CD4-positive, CD25-positive, alpha-beta regulatory T cell (primary cell): ENCODE measurements around the gene CNOT6L. TPM values are rescaled to one million over a fixed set of nuclear protein-coding genes. Genes with fewer than 3 reads are reported as not detected.
"Not testable (repeated sequence)": the region's sequence is repeated elsewhere in the genome, so short reads cannot be mapped to it uniquely, and the experiment has no call there.

Source experiments
- ATAC-seq, 2 donors: fragments of 150-1000 bp; cut with Tn5 transposase; one replicate each; pipeline ENCODE4 v1.10.0; 2021; ENCODE audit warnings: low read depth in 2 of 2, moderate number of reproducible peaks in 2 of 2, moderate library complexity in 1 of 2
- DNase-seq, 3 donors: peaks; one replicate each; pipeline versions ENCODE4 v3.0.0 to v3.0.0-alpha.2; 2012 to 2022; ENCODE audit warnings: mixed read lengths in 1 of 3
- H3K27ac ChIP-seq: one replicate; pipeline ENCODE4 v1.7.0; 2013; ENCODE audit warnings: mild to moderate bottlenecking, low read length; ENCODE audit not compliant: insufficient read depth, poor library complexity, severe bottlenecking
- H3K27me3 ChIP-seq: one replicate; pipeline ENCODE4 v1.7.0; 2013; ENCODE audit warnings: low read length; ENCODE audit not compliant: control insufficient read depth, insufficient read depth
- H3K36me3 ChIP-seq: one replicate; pipeline ENCODE4 v1.7.0; 2013; ENCODE audit warnings: mild to moderate bottlenecking, low read length, moderate library complexity; ENCODE audit not compliant: control insufficient read depth, insufficient read depth
- H3K4me1 ChIP-seq: 2 replicates; pipeline ENCODE4 v1.7.0; 2013; ENCODE audit warnings: mild to moderate bottlenecking, low read length; ENCODE audit not compliant: insufficient read depth, control insufficient read depth, poor library complexity, severe bottlenecking
- H3K4me3 ChIP-seq: one replicate; pipeline ENCODE4 v1.7.0; 2013; ENCODE audit warnings: low read depth, mild to moderate bottlenecking, low read length, moderate library complexity
- H3K9me3 ChIP-seq, 2 experiments: 1 replicate in 1 of 2; 2 replicates in 1 of 2; pipeline ENCODE4 v1.7.0; 2013; ENCODE audit warnings: low read length in 2 of 2, mild to moderate bottlenecking in 1 of 2, moderate library complexity in 1 of 2; ENCODE audit not compliant: control insufficient read depth in 2 of 2
- H3K27ac Mint-ChIP-seq, 3 donors: one replicate each; pipeline ENCODE4 v1.8.0; 2020 to 2022; ENCODE audit warnings: mild to moderate bottlenecking in 3 of 3, mixed read lengths in 3 of 3, moderate library complexity in 2 of 3
- H3K27me3 Mint-ChIP-seq: one replicate; pipeline ENCODE4 v1.8.0; 2022; ENCODE audit warnings: mild to moderate bottlenecking, mixed read lengths
- H3K36me3 Mint-ChIP-seq: one replicate; pipeline ENCODE4 v1.8.0; 2020; ENCODE audit warnings: mixed read lengths
- H3K4me1 Mint-ChIP-seq, 4 donors: one replicate each; pipeline ENCODE4 v1.8.0; 2020 to 2022; ENCODE audit warnings: mixed read lengths in 4 of 4, mild to moderate bottlenecking in 1 of 4
- H3K4me3 Mint-ChIP-seq, 4 donors: one replicate each; pipeline ENCODE4 v1.8.0; 2020 to 2022; ENCODE audit warnings: mild to moderate bottlenecking in 4 of 4, mixed read lengths in 4 of 4, moderate library complexity in 3 of 4
- H3K9me3 Mint-ChIP-seq, 7 donors: one replicate each; pipeline ENCODE4 v1.8.0; 2020 to 2022; ENCODE audit warnings: mixed read lengths in 7 of 7, mild to moderate bottlenecking in 3 of 7, moderate library complexity in 2 of 7
- polyA plus RNA-seq, 4 donors: library from polyadenylated mRNA; unstranded; fragments of 300-500 nt; fragmentation: Illumina TruSeq; gene quantifications; one replicate each; pipeline ENCODE4 v1.2.3, GENCODE V29; 2021
- total RNA-seq: library from RNA; stranded (reverse); gene quantifications from one replicate; pipeline ENCODE4 v1.2.3, GENCODE V29; 2022

The CNOT6L gene
- total RNA-seq, result 237 TPM
- 10 to 100 TPM; 44.1 to 55.5 (median 51.2) TPM for polyA plus RNA-seq

- Mint-ChIP-seq H3K4me3 (peak within 1 kb of the TSS; percentile 99 to 100 (median 100)), H3K36me3 (peaks cover 12% of the 10 kb centered on the region), H3K9me3 (peaks cover 0 to 6% (median 0%) of the 10 kb centered on the region in 7 donors), H3K4me1 (peaks cover 40 to 68% (median 45%) of the 10 kb centered on the region in 4 donors), H3K27ac (peak within 1 kb of the TSS; percentile 99 to 100 (median 100)), H3K27me3 (peaks cover 13% of the 10 kb centered on the region)
- H3K9me3 ChIP-seq, result no peaks in the 10 kb centered on the region
- H3K27me3 ChIP-seq, result no peaks in the 10 kb centered on the region
- peak within 1 kb of the TSS; percentile 99 for H3K27ac ChIP-seq
- H3K36me3 ChIP-seq, result no peaks in the 10 kb centered on the region
- H3K4me3 ChIP-seq, result peak within 1 kb of the TSS; percentile 91
- H3K4me1 ChIP-seq, result peaks cover 63% of the 10 kb centered on the region
- DNase-seq (peak; percentile 80 to 90 (median 88)), ATAC-seq (peak; percentile 1)
These were observed at the start of gene CNOT6L for GRCh38 chr4:77818602-77819403. Gene CNOT6L (minus strand): TSS chr4:77819368. CDS start chr4:77819308, 60 bp downstream.

GRCh38 chr4:77865259-77865658 is 46.1 kb upstream of the CNOT6L start:
- DNase-seq (no peak), ATAC-seq (no peak)
- H3K9me3 Mint-ChIP-seq, result peaks cover 0 to 3% (median 0%) of the 10 kb centered on the region in 7 donors
- peaks cover 34 to 90% (median 67%) of the 10 kb centered on the region in 4 donors for H3K4me1 Mint-ChIP-seq
- H3K4me1 ChIP-seq, result peaks cover 42% of the 10 kb centered on the region
- H3K36me3 Mint-ChIP-seq, result peaks cover 21% of the 10 kb centered on the region
- H3K4me3 ChIP-seq, result no peak overlapping the region
- H3K27me3 ChIP-seq, result no peaks in the 10 kb centered on the region
- H3K27ac Mint-ChIP-seq, result peak overlapping the region in 1 of 3 donors; percentile 27
- H3K4me3 Mint-ChIP-seq, result peak overlapping the region in 3 of 4 donors; percentile 31 to 61 (median 33)
- no peak overlapping the region for H3K27ac ChIP-seq
- H3K9me3 ChIP-seq, result no peaks in the 10 kb centered on the region
- peaks cover 21% of the 10 kb centered on the region for H3K27me3 Mint-ChIP-seq
- peaks cover 17% of the 10 kb centered on the region for H3K36me3 ChIP-seq

- H3K27ac Mint-ChIP-seq, result peak overlapping the region; percentile 99 to 100 (median 99)
- not testable (repeated sequence) for ATAC-seq, H3K27me3 ChIP-seq, H3K9me3 ChIP-seq, H3K9me3 Mint-ChIP-seq
- peak overlapping the region; percentile 96 to 99 (median 96) for H3K4me3 Mint-ChIP-seq
- H3K4me1 ChIP-seq, result peaks cover 41% of the 10 kb centered on the region
- peaks cover 21% of the 10 kb centered on the region for H3K27me3 Mint-ChIP-seq
- peaks cover 15% of the 10 kb centered on the region for H3K36me3 Mint-ChIP-seq
- peak overlapping the region; percentile 96 for H3K4me3 ChIP-seq
- DNase-seq, result peak in 1 of 3 donors; percentile 41
- H3K4me1 Mint-ChIP-seq, result peaks cover 22 to 78% (median 60%) of the 10 kb centered on the region in 4 donors
- H3K36me3 ChIP-seq, result peaks cover 12% of the 10 kb centered on the region
- peak overlapping the region; percentile 100 for H3K27ac ChIP-seq
These were observed 44.2 kb upstream of the CNOT6L start for GRCh38 chr4:77863341-77863740.

- DNase-seq (peak; percentile 78 to 97 (median 90)), ATAC-seq (peak; percentile 84 to 85)
- Mint-ChIP-seq H3K9me3 (peaks cover 0 to 3% (median 0%) of the 10 kb centered on the region in 7 donors), H3K27me3 (peaks cover 21% of the 10 kb centered on the region), H3K36me3 (peaks cover 11% of the 10 kb centered on the region), H3K27ac (peak within 1 kb of the TSS; percentile 99 to 100 (median 99)), H3K4me3 (peak within 1 kb of the TSS; percentile 96 to 99 (median 96)), H3K4me1 (peaks cover 21 to 81% (median 60%) of the 10 kb centered on the region in 4 donors)
- peaks cover 12% of the 10 kb centered on the region for H3K36me3 ChIP-seq
- no peaks in the 10 kb centered on the region for H3K27me3 ChIP-seq
- H3K9me3 ChIP-seq, result no peaks in the 10 kb centered on the region
- H3K27ac ChIP-seq, result peak within 1 kb of the TSS; percentile 100
- peaks cover 46% of the 10 kb centered on the region for H3K4me1 ChIP-seq
- H3K4me3 ChIP-seq, result peak within 1 kb of the TSS; percentile 96
These were observed 43.5 kb upstream of the CNOT6L start, which contains the start of gene MRPL1 for GRCh38 chr4:77862478-77863216. Gene MRPL1 (plus strand): TSS chr4:77862830. CDS start chr4:77862849, 19 bp downstream.

GRCh38 chr4:77861495-77861894 is 42.3 kb upstream of the CNOT6L start:
- no peaks in the 10 kb centered on the region for H3K9me3 ChIP-seq
- H3K27ac ChIP-seq, result peak overlapping the region; percentile 100
- Mint-ChIP-seq H3K27me3 (peaks cover 21% of the 10 kb centered on the region), H3K4me1 (peaks cover 24 to 82% (median 62%) of the 10 kb centered on the region in 4 donors), H3K36me3 (peaks cover 4% of the 10 kb centered on the region), H3K27ac (peak overlapping the region; percentile 99 to 100 (median 99)), H3K4me3 (peak overlapping the region; percentile 96 to 99 (median 96)), H3K9me3 (peaks cover 0 to 3% (median 0%) of the 10 kb centered on the region in 7 donors)
- peaks cover 57% of the 10 kb centered on the region for H3K4me1 ChIP-seq
- ATAC-seq (peak in 1 of 2 donors; percentile 7), DNase-seq (peak in 1 of 3 donors; percentile 62)
- H3K4me3 ChIP-seq, result peak overlapping the region; percentile 96
- H3K36me3 ChIP-seq, result peaks cover 6% of the 10 kb centered on the region
- no peaks in the 10 kb centered on the region for H3K27me3 ChIP-seq

GRCh38 chr4:77859256-77859655 is 40.1 kb upstream of the CNOT6L start:
- Mint-ChIP-seq H3K27me3 (peaks cover 21% of the 10 kb centered on the region), H3K36me3 (peaks cover 3% of the 10 kb centered on the region), H3K27ac (peak overlapping the region; percentile 79 to 100 (median 99)), H3K9me3 (peaks cover 0 to 3% (median 0%) of the 10 kb centered on the region in 7 donors), H3K4me3 (no peak overlapping the region), H3K4me1 (peaks cover 30 to 80% (median 60%) of the 10 kb centered on the region in 4 donors)
- peaks cover 64% of the 10 kb centered on the region for H3K4me1 ChIP-seq
- peak overlapping the region; percentile 100 for H3K27ac ChIP-seq
- no peak for DNase-seq
- no peaks in the 10 kb centered on the region for H3K27me3 ChIP-seq
- H3K36me3 ChIP-seq, result no peaks in the 10 kb centered on the region
- no peak overlapping the region for H3K4me3 ChIP-seq
- H3K9me3 ChIP-seq, result no peaks in the 10 kb centered on the region
- no peak for ATAC-seq

GRCh38 chr4:77856152-77856551 is 37.0 kb upstream of the CNOT6L start:
- Mint-ChIP-seq H3K36me3 (peaks cover 3% of the 10 kb centered on the region), H3K9me3 (no peaks in the 10 kb centered on the region), H3K4me3 (peak overlapping the region; percentile 12 to 57 (median 22)), H3K27me3 (no peaks in the 10 kb centered on the region), H3K4me1 (peaks cover 30 to 86% (median 57%) of the 10 kb centered on the region in 4 donors), H3K27ac (peak overlapping the region; percentile 89 to 96 (median 94))
- DNase-seq, result no peak
- no peaks in the 10 kb centered on the region for H3K9me3 ChIP-seq
- peak overlapping the region; percentile 18 for H3K27ac ChIP-seq
- ATAC-seq, result no peak
- H3K4me1 ChIP-seq, result peaks cover 76% of the 10 kb centered on the region
- no peaks in the 10 kb centered on the region for H3K27me3 ChIP-seq
- H3K36me3 ChIP-seq, result no peaks in the 10 kb centered on the region
- no peak overlapping the region for H3K4me3 ChIP-seq
